Hippocampal formation (tissue), 2 donors: Measurements from ENCODE around the gene NCAPG2.

ENCODE experiments used
- DNase-seq, 2 donors: peaks; one replicate each; lab custom pipeline; 2025; lab: John Stamatoyannopoulos, UW

The NCAPG2 gene

GRCh38 chr7:158704524-158705233, at the start of gene NCAPG2:
NCAPG2 (minus strand) TSS chr7:158704804; CDS start chr7:158701899, 2,905 bp downstream.
- peak; percentile 90 to 97 for DNase-seq

GRCh38 chr7:158753900-158754299, 49.3 kb upstream of the NCAPG2 start:
- no peak for DNase-seq

- DNase-seq: no peak
These were observed 47.1 kb upstream of the NCAPG2 start for GRCh38 chr7:158751751-158752150.

- DNase-seq: no peak
These were observed 46.6 kb upstream of the NCAPG2 start for GRCh38 chr7:158751199-158751598.

GRCh38 chr7:158750702-158751101, 46.1 kb upstream of the NCAPG2 start:
- no peak for DNase-seq

- no peak for DNase-seq
These were observed 44.8 kb upstream of the NCAPG2 start for GRCh38 chr7:158749396-158749795.

- no peak for DNase-seq
These were observed 43.7 kb upstream of the NCAPG2 start for GRCh38 chr7:158748335-158748734.

- DNase-seq: no peak
These were observed 42.8 kb upstream of the NCAPG2 start for GRCh38 chr7:158747408-158747807.

GRCh38 chr7:158746957-158747356, 42.4 kb upstream of the NCAPG2 start:
- DNase-seq: no peak

- no peak for DNase-seq
These were observed 40.6 kb upstream of the NCAPG2 start for GRCh38 chr7:158745057-158745715.

- no peak for DNase-seq
These were observed 39.5 kb upstream of the NCAPG2 start for GRCh38 chr7:158744070-158744469.

GRCh38 chr7:158743219-158743618, 38.6 kb upstream of the NCAPG2 start:
- no peak for DNase-seq

- no peak for DNase-seq
These were observed 37.6 kb upstream of the NCAPG2 start for GRCh38 chr7:158742065-158742821.

- DNase-seq: no peak
These were observed 36.7 kb upstream of the NCAPG2 start for GRCh38 chr7:158741294-158741666.

GRCh38 chr7:158740657-158741293, 36.2 kb upstream of the NCAPG2 start:
- no peak for DNase-seq

- DNase-seq: no peak
These were observed 35.5 kb upstream of the NCAPG2 start for GRCh38 chr7:158740013-158740656.

GRCh38 chr7:158738841-158739240, 34.2 kb upstream of the NCAPG2 start:
- DNase-seq: no peak

GRCh38 chr7:158737064-158737695, 32.6 kb upstream of the NCAPG2 start:
- DNase-seq: no peak

GRCh38 chr7:158735935-158736334, 31.3 kb upstream of the NCAPG2 start:
- no peak for DNase-seq

- DNase-seq: no peak
These were observed 30.3 kb upstream of the NCAPG2 start for GRCh38 chr7:158734861-158735260.

GRCh38 chr7:158733775-158734494, 29.3 kb upstream of the NCAPG2 start:
- DNase-seq: no peak
